Peyer's patch (tissue), 4 donors: Measurements from ENCODE around the gene C1orf210. TPM values are rescaled to one million over a fixed set of nuclear protein-coding genes. Genes with fewer than 3 reads are reported as not detected.
A peak's percentile ranks its signal among the peaks of the same experiment; 100 is the strongest.

Experiments
- DNase-seq, 3 donors: peaks; one replicate each; pipeline ENCODE4 v3.0.0-alpha.2; 2017 to 2019
- H3K27ac ChIP-seq, 4 donors: fragments of 200-600 bp; sonication (generic); one replicate each; pipeline ENCODE4 v1.5.1; 2016 to 2019
- H3K27me3 ChIP-seq, 2 donors: fragments of 200-600 bp; sonication (generic); one replicate each; pipeline ENCODE4 v1.5.1; 2019
- H3K36me3 ChIP-seq, 3 donors: fragments of 200-600 bp; sonication (generic); one replicate each; pipeline ENCODE4 v1.5.1; 2016 to 2019
- H3K4me1 ChIP-seq, 4 donors: fragments of 200-600 bp; sonication (generic); one replicate each; pipeline ENCODE4 v1.5.1; 2016 to 2019
- H3K4me3 ChIP-seq, 4 donors: fragments of 200-600 bp; sonication (generic); 1 replicate in 3 of 4; 2 replicates in 1 of 4; pipeline ENCODE4 v1.5.1; 2016 to 2019; ENCODE audit warnings: mild to moderate bottlenecking in 1 of 4
- H3K9me3 ChIP-seq, 4 donors: fragments of 200-600 bp; sonication (generic); one replicate each; pipeline ENCODE4 v1.5.1; 2016 to 2019; ENCODE audit warnings: mild to moderate bottlenecking in 1 of 4
- POLR2A ChIP-seq, 2 donors: fragments of 450-650 bp; IDR thresholded peaks; one replicate each; pipeline ENCODE4 v1.5.1; 2017; ENCODE audit warnings: antibody characterized with exemption in 2 of 2, mild to moderate bottlenecking in 2 of 2, moderate library complexity in 2 of 2
- total RNA-seq, 4 donors: library from RNA; depleted of rRNA; stranded (reverse); fragments of >200 nt; gene quantifications; one replicate each; pipeline ENCODE4 v1.1.0, GENCODE V29; 2016
- TF ChIP-seq, protein P1 (sequence below), 6 experiments: fragments of 450-650 bp in 4 of 6; fragments of 200-600 bp in 2 of 6; sonication (generic) in 1 of 6; IDR thresholded peaks; one replicate each; pipeline ENCODE4 v1.5.1; 2017 to 2019; ENCODE audit warnings: antibody characterized with exemption in 6 of 6, mild to moderate bottlenecking in 3 of 6, moderate library complexity in 1 of 6

C1orf210 gene
- total RNA-seq, result 10 to 100 TPM in 3 of 4 donors, 1 to 10 TPM in 1; 4.1 to 80.9 (median 74.4) TPM

- Histone ChIP-seq H3K27ac (peak within 1 kb of the TSS in 3 of 4 donors; percentile 63 to 93 (median 83)), H3K9me3 (no peaks in the 10 kb centered on the region), H3K36me3 (peaks cover 0 to 11% (median 0%) of the 10 kb centered on the region in 3 donors), H3K27me3 (no peaks in the 10 kb centered on the region), H3K4me1 (peaks cover 0 to 13% (median 0%) of the 10 kb centered on the region in 4 donors), H3K4me3 (peak within 1 kb of the TSS in 3 of 4 donors; percentile 28 to 68 (median 53))
- DNase-seq, result peak in 2 of 3 donors; percentile 91 to 96
- peak; percentile 45 to 65 for TF ChIP-seq POLR2A (IDR thresholded peaks at IDR 0.05)
- TF ChIP-seq, protein P1, sequence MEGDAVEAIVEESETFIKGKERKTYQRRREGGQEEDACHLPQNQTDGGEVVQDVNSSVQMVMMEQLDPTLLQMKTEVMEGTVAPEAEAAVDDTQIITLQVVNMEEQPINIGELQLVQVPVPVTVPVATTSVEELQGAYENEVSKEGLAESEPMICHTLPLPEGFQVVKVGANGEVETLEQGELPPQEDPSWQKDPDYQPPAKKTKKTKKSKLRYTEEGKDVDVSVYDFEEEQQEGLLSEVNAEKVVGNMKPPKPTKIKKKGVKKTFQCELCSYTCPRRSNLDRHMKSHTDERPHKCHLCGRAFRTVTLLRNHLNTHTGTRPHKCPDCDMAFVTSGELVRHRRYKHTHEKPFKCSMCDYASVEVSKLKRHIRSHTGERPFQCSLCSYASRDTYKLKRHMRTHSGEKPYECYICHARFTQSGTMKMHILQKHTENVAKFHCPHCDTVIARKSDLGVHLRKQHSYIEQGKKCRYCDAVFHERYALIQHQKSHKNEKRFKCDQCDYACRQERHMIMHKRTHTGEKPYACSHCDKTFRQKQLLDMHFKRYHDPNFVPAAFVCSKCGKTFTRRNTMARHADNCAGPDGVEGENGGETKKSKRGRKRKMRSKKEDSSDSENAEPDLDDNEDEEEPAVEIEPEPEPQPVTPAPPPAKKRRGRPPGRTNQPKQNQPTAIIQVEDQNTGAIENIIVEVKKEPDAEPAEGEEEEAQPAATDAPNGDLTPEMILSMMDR (IDR thresholded peaks at IDR 0.05), result peak in 3 of 6 experiments; percentile 53 to 62 (median 61)
Observed at GRCh38 chr1:43285269-43285990, at the start of gene C1orf210. Gene C1orf210 (minus strand): TSS chr1:43285581. CDS start chr1:43283270, 2,311 bp downstream.

- Histone ChIP-seq H3K4me3 (no peak overlapping the region), H3K9me3 (no peaks in the 10 kb centered on the region), H3K27ac (no peak overlapping the region), H3K4me1 (peaks cover 0 to 8% (median 0%) of the 10 kb centered on the region in 4 donors), H3K27me3 (no peaks in the 10 kb centered on the region), H3K36me3 (no peaks in the 10 kb centered on the region)
- no peak for DNase-seq
- TF ChIP-seq, protein P1 (IDR thresholded peaks at IDR 0.05), result no peak
- TF ChIP-seq POLR2A (IDR thresholded peaks at IDR 0.05), result no peak
Observed at GRCh38 chr1:43334453-43335205, 49.2 kb upstream of the C1orf210 start.

DNA sequence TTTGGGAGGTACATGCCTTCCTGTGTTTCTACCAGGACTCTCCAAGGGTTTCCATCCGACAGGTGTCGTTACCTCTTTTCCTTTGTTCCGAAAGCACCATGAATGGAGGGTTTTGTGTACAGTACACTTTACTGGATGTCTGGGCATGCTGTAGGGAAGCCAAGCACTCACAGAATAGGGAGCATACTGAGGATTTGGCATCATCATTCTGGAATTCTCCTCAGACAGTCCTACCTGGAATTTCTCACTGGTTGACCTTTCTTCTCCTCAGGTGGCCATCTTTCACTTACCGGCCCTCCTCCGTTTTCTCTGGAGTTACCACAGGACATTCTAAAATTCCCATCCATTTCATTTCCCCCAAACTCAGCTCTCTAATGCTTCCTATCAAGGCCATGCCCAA lies 46.3 kb upstream of the C1orf210 start:
- peaks cover 0 to 8% (median 0%) of the 10 kb centered on the region in 4 donors for H3K4me1 ChIP-seq
- no peaks in the 10 kb centered on the region for H3K36me3 ChIP-seq
- TF ChIP-seq, protein P1 (IDR thresholded peaks at IDR 0.05), result no peak
- no peak overlapping the region for H3K4me3 ChIP-seq
- no peak overlapping the region for H3K27ac ChIP-seq
- H3K9me3 ChIP-seq, result no peaks in the 10 kb centered on the region
- H3K27me3 ChIP-seq, result no peaks in the 10 kb centered on the region
- no peak for DNase-seq

DNA sequence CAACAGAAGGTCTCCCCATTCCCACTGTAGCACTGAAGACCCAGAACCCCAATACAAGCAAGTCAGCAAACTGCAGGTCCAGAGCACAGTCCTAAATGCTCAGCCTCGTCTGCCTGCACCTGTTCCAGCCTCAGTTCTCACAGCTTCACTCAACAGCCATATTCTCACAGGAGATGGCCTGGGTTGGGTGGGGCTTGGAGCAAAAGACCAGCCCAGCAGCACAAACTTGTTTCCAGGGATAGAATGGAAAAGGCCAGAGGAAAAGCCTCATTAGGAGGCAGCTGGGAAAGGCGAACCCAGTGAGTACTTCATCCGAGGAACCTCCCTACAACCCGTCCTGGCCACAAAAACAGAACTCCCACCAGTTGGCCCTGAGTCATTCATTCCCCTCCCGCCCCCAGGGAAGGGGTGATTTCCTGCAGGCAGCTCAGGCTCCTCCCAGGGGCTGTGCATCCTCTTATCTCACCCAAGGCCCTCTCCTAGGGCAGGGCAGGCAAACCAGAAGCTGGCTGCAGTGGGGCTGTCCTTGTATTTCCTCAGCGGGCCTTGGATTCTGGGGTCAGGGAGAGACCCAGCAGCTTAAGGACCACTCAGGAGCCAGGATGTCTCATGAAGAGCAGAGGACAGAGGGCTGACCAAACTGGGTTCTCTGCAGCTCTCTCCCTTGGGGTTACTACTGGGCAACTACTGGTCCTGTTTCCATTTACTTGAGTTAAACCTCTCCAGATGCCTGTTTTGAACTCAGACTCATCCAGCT lies 44.8 kb upstream of the C1orf210 start:
- TF ChIP-seq, protein P1 (IDR thresholded peaks at IDR 0.05), result no peak
- TF ChIP-seq POLR2A (IDR thresholded peaks at IDR 0.05), result no peak
- H3K9me3 ChIP-seq, result no peaks in the 10 kb centered on the region
- H3K4me1 ChIP-seq, result peaks cover 0 to 8% (median 0%) of the 10 kb centered on the region in 4 donors
- peak in 1 of 3 donors; percentile 55 for DNase-seq
- H3K27ac ChIP-seq, result peak overlapping the region in 1 of 4 donors; percentile 2
- H3K27me3 ChIP-seq, result no peaks in the 10 kb centered on the region
- H3K36me3 ChIP-seq, result no peaks in the 10 kb centered on the region
- no peak overlapping the region for H3K4me3 ChIP-seq

- Histone ChIP-seq H3K27ac (no peak overlapping the region), H3K27me3 (no peaks in the 10 kb centered on the region), H3K9me3 (no peaks in the 10 kb centered on the region), H3K4me3 (no peak overlapping the region), H3K4me1 (peaks cover 0 to 8% (median 0%) of the 10 kb centered on the region in 4 donors), H3K36me3 (no peaks in the 10 kb centered on the region)
- no peak for DNase-seq
- TF ChIP-seq, protein P1 (IDR thresholded peaks at IDR 0.05), result no peak
- no peak for TF ChIP-seq POLR2A (IDR thresholded peaks at IDR 0.05)
Observed at GRCh38 chr1:43327549-43328292, 42.3 kb upstream of the C1orf210 start.
